Tibial nerve (tissue), 3 donors: ENCODE measurements around the gene BICRA.

Experiments used
- CTCF ChIP-seq, 5 experiments: fragments of 200-600 bp in 3 of 5; fragments of 450-650 bp in 2 of 5; sonication (generic) in 3 of 5; IDR thresholded peaks; one replicate each; pipeline ENCODE4 v1.5.1; 2016 to 2019; ENCODE audit warnings: antibody characterized with exemption in 5 of 5, mild to moderate bottlenecking in 3 of 5, moderate library complexity in 2 of 5
- POLR2A ChIP-seq, 2 donors: fragments of 450-650 bp; IDR thresholded peaks; one replicate each; pipeline ENCODE4 v1.6.1; 2017; ENCODE audit warnings: antibody characterized with exemption in 2 of 2, mild to moderate bottlenecking in 2 of 2, moderate library complexity in 2 of 2

GRCh38 chr19:47703301-47703700, 94.4 kb downstream of the BICRA start:
- no peak for TF ChIP-seq POLR2A (IDR thresholded peaks at IDR 0.05)
- TF ChIP-seq CTCF (IDR thresholded peaks at IDR 0.05) = no peak
